ENCODE results near the gene IFITM10. TPM values are rescaled to one million over a fixed set of nuclear protein-coding genes. Genes with fewer than 3 reads are reported as not detected.

Gene IFITM10
- total RNA-seq, 2 donors from 2014 or later = 0.27 to 0.76 TPM

DNA sequence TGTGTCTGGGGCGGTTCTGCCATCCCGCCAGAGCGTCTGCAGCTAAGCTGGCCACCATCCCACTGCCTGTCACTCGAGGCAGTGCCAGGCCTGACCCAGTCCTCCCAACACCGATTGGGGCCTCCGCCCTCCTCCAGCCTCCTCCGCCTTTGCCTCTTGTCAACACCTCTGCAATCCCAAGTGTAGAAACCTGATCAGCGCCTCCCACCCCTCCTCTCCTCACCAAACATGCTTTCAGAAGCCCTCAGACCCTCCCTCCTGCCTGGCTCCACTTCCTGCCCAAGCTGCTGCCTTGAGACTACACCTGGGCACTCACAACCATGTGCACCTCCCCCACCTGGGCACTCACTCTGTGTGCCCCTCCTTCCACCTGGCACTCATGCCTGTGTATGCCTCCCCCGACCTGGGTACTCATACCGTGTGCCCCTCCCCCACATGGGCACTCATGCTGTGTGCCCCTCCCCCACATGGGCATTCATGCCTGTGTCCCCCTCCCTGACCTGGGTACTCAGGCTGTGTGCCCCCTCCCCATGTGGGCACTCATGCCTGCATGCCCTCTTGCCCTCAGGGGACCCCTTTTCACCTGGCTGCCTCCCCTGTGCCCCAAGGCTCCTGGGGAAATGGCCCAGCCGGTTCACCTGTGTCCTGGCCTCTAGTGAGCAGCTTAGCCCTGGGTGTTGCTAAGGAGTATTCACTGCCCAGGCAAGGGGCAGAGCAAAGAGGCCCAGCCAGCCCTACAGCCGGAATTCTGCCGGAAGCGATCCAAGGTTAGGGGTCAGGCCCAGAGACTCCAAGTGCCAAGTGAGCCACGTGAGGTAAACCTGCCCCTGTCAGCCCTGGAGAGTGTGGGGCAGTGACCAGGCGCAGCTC lies 5.5 kb upstream of the IFITM10 start:
- intact Hi-C loops (cut with DNase I) = no loop called here
- peak; percentile 53 to 55 for ATAC-seq
- DNase-seq = peak; percentile 63

DNA sequence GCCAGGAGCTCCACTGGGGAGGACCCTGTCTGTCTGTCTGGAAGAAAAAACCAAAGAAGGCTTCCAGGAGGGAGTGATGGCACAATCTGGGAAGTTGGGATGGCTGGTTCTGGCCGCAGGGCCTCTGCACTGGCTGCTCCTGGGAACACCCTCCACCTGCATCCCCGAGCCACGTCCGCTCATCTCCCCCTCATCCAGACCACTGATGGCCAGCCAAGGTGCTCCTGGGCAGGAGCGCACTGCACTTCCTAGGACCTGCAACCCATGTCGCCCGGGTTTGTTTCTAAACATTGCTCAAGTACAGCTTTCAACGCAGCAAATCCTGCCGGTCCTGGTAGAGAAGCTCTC lies 4.9 kb upstream of the IFITM10 start:
- ATAC-seq (no peak), DNase-seq (no peak)
- intact Hi-C loops (cut with DNase I) = no loop called here

DNA sequence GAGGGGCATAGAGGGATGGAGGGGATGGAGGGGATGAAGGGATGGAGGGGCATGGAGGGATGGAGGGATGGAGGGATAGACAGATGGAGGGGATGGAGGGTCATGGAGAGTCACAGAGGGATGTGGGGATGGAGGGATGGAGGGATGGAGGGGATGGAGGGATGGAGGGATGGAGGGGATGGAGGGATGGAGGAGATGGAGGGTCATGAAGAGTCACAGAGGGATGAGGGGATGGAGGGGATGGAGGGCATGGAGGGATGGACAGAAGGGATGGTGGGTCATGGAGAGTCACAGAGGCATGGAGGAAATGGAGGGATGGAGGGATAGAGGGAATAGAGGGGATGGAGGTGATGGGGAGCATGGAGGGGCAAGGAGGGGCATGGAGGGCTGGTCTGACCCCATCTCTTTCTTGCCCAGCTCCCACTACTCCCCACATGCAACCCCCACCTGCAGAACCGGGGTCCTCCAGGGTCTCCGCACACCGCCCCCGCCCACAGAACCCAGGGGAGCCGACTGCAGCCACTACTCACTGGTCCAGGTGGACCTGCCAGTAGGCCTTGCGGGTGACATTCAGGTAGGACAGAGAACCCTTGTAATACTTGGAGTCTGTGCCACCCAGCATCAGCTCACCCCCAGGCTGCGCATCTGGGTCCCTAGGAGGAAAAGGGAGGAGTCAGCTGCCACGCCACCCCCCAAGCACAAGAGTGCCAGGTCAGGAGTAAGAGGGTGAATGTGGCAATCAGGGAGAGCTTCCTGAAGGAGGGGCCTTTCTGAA lies 4.2 kb upstream of the IFITM10 start:
- intact Hi-C loops (cut with DNase I) = no loop called here
- DNase-seq (peak; percentile 17), ATAC-seq (no peak)

DNA sequence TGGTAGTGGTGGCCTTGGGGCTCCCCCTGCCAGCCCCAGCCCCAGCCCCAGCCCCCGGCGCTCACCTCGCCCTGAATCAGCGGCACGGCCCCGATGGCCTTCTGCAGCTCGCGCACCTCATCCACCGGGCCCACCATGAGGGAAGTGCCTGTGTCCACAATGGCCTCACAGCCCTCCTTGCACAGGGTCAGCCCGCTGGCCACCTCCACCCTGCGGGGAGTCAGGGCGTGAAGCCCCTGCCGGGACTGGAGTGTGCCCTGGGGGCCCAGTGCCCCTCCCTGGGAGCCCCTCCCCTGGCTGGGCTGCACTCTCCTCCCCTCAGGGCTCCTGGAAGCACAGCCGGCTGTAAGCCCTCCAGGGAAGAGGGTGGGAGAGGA lies 3.5 kb upstream of the IFITM10 start:
- DNase-seq (peak; percentile 13), ATAC-seq (no peak)
- intact Hi-C loops (cut with DNase I) = no loop called here

DNA sequence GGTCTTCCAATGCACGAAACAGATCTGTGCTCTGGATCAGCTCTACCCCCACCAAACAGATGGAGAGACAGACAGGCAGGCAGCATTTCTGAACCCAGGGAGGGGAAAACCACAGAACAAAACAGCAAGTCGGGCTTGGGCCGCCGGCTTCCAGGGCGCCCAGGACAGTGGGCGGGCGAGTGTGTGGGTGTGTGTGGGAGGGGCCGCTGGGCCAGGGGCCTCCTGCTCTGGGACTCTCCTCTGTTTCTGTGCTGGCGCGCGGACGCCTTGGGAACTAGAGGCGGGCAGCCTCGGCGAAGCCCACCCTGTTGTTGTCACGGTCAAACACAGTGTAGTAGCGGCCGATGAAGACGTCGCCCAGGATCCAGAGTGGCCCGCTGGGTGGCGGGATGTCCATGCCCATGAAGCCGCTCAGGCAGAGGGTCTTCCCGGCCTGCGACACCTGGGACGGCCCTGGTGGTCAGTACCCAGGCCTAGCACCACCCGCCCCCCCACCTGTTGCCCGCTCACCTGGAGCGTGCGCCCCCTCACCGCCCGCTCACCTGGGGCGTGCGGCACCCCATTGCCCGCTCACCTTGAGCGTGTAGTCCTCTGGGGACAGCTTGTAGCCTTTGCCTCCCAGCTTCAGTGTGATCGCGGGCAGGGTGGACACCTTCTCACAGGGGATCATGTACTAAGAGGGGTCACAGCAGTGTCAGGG lies 3.0 kb upstream of the IFITM10 start:
- peak; percentile 17 for DNase-seq
- intact Hi-C loops (cut with DNase I) = no loop called here
- no peak for ATAC-seq

DNA sequence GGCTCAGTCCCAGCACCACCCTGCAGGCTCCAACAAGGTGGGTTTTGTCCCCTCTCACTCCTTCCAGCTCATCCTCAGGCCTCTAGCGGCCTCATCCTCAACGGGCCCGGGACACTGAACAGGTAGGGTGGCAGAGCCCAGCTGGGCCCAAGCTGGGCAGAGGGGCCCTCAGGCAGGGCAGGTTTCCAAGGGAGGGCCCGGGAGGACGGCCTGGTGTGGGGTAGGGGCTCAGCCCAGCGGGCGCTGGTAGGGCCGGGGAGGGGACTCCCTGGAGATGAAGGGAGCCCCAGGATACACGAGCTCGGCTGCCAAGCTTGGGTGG lies 2.5 kb upstream of the IFITM10 start:
- no peak for DNase-seq
- intact Hi-C loops (cut with DNase I) = no loop called here
- ATAC-seq = no peak

DNA sequence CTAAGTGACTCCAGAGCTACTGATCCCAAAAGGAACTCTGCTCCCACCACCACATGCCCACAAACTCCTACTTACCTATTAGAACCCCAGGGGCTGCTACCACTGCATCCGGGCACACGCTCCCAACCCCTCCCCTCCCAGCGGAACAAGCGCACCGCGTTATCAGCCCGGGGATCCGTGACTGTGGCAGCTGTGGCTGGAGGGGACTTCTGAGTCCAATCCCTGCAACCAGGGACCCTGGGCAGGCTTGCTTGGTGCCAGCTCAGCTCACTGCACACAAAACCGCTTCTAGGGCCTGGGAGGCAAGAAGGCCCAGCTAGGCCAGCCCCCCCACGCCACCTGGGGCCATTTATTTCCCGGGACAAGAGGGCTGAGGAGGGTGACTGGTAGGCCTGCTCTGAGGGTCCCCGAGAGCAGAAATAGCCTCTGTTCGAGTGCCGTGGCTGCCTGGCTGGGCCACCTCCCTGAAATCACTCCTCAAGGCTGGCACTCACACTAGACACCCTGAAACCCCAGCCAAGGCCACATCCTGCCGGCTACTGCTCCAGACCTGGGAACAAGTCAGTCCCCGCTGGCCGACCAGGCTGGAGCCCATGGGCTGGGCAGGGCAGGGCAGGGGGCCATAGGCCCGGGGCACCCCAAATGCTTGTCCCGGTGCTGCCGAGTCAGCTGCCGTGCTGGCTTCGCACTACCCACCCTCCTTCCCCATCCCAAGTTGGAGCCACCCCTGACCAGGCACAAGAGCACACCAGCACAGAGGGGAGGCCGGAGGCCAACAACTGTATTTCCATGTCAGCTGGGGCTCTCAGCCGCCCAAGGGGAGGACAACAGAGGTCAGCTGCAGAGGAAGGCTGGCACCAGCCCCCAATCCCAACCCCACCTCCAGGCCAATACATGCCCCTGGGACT lies 1.9 kb upstream of the IFITM10 start:
- DNase-seq (no peak), ATAC-seq (no peak)
- intact Hi-C loops (cut with DNase I) = no loop called here

DNA sequence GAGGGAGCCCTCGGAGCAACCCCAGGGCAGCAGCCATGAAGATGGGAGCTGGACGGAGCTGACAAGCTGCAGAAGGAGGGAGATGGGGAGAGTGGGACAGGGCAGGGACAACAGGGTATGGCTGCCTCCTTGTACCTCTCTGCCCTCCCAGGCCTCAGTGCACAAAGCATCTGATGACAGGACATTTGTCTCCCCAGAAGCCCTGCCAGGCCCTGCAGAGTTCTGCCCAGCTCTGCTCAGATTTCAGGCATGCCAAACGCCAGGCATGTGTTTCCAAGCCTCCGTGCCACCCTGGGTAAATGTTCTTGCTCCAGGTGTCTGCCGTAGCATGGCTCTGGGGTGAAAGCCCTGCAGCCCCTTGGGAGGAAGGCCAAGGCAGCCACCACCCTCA lies 1.1 kb upstream of the IFITM10 start:
- DNase-seq (peak; percentile 25), ATAC-seq (peak in 1 of 2 donors; percentile 10)
- intact Hi-C loops (cut with DNase I) = no loop called here

DNA sequence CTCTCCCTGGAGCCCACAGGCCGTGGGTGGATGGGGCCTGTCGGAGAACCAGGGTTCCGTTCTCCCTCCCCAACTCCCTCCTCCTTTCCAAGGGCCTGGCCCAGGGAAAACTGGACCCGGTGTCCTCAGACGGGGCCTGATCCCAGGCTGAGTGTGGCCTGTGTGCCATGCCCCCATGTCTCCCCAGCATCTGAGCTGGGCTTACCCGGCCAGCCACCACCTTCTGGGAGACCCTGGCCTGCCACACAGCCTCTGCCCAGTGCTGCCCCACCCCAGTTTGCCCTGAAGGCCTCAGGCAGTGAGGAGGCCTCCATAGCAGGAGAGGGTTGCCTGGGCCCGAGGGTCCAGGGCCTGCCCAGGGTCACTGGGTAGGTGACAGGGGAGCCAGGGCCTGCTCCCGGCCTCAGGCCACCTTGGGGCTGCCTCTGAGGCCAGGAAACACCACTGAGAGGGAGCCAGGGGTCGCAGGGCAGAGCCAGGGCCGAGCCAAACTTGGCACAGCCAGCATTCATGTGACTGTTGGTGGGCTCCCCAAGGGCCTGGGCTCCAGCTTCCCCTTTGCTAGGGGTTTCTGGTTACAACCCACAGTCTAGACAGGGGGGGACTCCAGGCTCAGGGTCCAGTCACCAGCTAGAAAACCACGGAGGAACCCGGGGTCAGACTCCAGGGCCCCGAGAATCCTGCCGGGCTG lies 590 bp upstream of the IFITM10 start:
- peak in 1 of 2 donors; percentile 1 for ATAC-seq
- peak; percentile 26 for DNase-seq
- intact Hi-C loops (cut with DNase I) = no loop called here

DNA sequence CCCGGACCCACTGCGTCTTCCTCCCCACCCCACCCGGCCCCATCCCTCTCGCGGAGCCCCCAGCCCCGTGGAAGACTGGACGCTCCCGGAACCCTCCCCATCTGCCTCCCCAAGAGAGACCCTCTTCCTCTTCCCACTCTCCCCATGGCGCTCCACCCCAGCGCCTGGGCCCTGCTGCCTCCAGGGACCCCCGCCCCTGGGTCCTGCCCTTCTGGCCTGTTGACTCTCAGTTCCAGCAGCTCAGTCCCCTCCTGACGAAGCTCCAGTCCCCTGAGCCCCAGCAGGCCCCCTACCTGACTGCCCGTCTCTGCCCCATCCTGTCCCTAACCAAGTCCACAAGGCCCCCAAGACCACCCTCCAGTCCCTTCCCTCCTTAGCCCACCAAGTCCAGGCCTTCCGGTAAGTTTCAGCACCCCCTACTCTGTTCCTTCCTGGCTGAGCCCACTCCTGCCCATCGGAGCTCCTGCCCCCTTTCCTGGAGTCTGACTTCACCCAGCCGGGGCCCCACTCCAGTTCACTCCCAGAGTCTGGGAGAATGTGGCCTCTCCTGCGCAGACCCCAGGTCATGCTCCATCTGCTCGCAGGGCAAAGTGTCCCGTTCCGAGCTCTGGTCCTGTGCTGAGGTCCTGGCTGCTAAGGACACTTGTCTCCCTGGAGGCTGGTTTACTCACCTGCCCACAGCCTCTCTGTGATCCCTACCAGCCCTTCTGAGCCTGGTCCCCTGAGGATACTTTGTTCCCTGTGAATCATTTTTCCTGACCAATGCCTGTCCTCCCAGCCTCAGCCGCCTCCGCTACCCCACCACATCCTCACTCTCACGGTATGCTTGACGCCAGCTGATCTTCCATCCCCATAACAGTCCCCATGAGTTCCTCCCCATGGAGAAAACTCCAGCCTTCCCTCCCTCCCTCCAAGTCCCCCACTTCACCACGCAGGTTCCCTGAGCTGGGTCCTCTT lies 722 bp downstream of the IFITM10 start:
- ATAC-seq (peak in 1 of 2 donors; percentile 3), DNase-seq (peak; percentile 27)
- intact Hi-C loops (cut with DNase I) = no loop called here

DNA sequence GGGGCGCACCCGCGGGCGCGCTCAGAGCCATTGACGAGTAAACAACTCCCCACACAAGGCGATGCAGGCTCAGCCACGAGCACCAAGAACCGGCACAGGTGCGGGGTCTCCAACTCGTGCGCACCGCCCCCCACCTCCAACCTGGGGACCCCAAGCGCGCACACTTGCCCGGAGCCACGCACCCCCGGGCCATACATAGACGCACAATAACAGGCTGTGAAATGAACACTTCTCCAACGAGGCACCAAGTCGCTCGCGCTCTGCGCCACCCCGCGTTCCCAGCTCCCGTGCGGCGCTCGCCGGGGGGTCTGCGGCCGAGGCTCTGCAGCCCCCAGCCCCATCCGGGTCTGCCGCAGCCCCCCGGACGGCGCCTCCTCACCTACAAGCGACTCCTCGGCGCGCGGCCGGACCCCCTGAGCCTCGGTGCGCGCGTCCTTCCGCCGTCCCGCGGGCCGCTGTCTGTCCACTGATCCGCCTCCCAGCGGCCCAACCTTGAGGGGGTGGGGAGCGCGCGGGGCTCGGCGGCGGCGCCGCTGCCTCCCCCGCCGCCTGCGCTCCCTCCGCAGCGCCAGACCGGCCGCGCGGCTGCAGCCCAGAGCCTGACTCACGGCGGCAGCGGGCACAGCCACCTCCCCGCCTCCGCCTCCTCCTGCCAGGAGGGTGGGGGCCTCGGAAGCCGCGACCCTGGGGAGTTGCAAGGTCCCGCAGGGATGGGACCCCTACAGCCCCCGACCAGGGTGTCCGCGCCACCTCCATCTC lies 1.6 kb downstream of the IFITM10 start:
- peak; percentile 21 to 27 for ATAC-seq
- intact Hi-C loops (cut with DNase I) = no loop called here
- DNase-seq = peak; percentile 42

DNA sequence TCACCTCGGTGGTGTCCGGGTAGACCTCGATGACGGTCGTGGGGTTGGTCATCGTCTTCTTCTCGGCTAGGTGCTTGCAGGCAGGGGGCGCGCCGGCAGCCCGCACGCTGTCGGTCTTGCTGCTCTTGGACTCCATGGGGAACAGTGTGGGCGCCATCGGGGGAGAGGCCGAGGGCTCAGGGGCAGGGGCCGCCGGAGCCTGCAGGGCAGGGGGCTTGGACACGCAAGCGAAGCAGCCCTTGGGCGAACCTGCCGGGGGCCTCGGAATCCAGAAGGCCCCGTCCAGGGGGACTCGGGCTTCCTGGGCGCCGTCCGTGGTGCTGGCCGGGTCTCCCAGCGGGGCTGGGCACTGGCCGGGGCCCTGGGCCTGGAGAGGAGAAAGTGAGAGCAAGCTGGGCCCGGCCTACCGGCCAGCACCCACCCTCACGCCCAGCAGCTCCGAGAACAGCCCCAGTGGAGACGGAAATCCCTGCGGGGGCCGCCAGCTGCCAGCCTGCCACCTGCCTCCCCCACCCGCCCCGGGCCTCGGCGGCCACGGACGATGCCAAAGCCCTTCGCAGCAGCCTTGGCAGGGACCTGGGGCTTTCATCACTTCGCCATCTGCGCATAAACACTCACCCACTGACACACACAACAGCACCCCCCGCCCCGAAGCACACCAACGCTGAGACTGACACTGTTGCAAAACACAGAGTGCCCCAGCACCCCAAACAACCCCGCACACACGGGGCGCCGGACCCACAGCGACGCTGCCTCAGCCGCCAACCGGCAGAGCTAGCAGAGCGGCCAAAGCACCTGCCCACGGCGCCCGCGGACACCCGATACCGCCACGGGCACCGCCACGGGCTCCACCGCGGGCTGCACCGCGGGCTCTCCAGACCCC lies 2.4 kb downstream of the IFITM10 start:
- peak; percentile 36 for DNase-seq
- ATAC-seq = peak in 1 of 2 donors; percentile 15
- intact Hi-C loops (cut with DNase I) = no loop called here

DNA sequence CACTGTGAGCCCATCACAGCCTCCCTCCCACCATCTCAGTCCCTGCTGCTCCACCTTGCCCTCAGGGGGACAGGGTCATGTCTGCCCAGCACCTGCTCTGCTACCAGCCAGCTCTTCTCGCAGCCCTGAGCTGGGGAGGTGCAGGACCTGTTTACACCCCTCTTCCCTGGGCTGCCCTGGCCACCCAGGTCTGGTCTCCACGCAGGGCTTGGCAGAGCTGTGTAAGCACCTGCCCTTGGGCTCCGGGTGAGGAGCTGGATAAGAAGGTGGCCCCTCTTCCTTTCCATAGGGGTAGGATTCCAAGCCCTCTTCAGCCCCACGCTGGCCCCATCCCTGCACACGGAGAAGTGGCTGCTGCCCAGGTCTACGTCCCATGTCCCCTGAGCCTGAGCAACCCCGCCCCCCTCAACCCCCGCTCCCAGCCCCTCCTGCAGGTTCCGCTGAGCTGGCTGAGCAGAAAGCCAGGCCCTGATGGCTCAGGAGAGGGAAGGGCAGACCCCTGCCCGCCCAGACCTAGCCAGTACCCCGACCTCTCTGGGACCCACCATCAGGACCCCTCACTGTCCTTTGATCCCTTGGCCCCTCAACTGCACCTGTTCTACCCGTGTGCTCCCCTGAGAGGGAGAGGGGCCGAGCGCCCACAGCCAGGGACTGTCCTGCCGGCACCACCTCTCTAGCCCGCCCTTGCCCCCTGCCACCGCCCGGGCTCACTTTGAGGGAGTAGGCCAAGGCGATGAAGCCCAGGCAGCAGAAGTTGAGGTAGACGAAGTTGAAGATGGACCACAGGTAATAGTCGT lies 3.2 kb downstream of the IFITM10 start:
- intact Hi-C loops (cut with DNase I) = no loop called here
- ATAC-seq (no peak), DNase-seq (no peak)

DNA sequence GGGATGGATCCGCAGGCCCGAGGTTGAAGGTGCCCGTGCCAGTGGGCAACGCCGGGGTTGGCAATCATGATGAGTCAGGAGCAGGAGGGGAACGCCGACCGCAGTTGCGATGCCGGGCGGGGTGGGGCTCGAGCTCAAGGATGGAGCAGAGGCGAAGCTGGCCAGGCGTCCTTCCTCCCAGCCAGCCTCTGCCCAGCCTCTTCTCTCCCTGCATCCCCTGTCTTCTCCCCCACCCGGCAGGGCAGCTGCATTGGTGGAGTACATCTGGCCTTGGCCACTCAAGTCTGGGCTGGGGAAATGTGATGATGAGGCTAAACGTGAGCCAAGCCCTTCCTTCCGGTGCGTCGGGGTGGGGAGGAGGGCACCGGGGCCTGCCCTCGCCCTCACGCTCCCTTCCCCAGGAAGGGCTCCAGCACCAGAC lies 3.9 kb downstream of the IFITM10 start:
- no peak for ATAC-seq
- DNase-seq = peak; percentile 20
- intact Hi-C loops (cut with DNase I) = no loop called here

DNA sequence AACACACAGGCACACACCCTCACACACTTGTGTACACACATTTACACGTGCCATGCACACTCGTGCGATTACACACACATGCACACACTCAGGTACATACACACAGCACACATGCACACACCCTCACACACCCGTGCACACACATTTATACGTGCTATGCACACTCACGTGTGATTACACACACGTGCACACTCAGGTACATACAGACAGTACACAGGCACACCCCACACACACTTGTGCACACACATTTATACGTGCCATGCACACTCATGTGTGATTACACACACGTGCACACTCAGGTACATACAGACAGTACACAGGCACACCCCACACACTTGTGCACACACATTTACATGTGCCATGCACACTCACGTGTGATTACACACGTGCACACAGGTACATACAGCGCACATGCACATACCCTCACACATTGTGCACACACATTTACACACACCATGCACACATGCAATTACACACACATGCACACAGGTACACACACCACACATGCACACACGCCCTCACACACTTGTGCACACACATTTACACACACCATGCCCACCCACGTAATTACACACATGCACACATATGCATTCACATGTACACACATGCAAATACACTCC lies 4.6 kb downstream of the IFITM10 start:
- DNase-seq (no peak), ATAC-seq (no peak)
- intact Hi-C loops (cut with DNase I) = no loop called here

Measured in left cardiac atrium (tissue), 4 donors.